ES-I3 (cell line): Measurements from ENCODE around the gene FKBP4.
A peak's percentile ranks its signal among the peaks of the same experiment; 100 is the strongest.

Experiments used
- H3K36me3 ChIP-seq: 2 replicates; pipeline ENCODE4 v1.6.1; 2013; ENCODE audit warnings: mild to moderate bottlenecking, low read length, control low read depth, moderate library complexity; ENCODE audit not compliant: insufficient read depth
- H3K4me1 ChIP-seq: 2 replicates; pipeline ENCODE4 v1.6.1; 2013; ENCODE audit warnings: mild to moderate bottlenecking, control low read depth, low read length; ENCODE audit not compliant: insufficient read depth
- H3K9ac ChIP-seq: 2 replicates; pipeline ENCODE4 v1.6.1; 2013; ENCODE audit warnings: low read depth, mild to moderate bottlenecking, low read length, moderate library complexity
- H3K9me3 ChIP-seq: 2 replicates; pipeline ENCODE4 v1.6.1; 2013; ENCODE audit warnings: mild to moderate bottlenecking, low read length, moderate library complexity; ENCODE audit not compliant: control insufficient read depth, insufficient read depth

FKBP4 gene

GRCh38 chr12:2794191-2794735, 507 bp upstream of the FKBP4 start:
- H3K9ac ChIP-seq, result peak overlapping the region; percentile 57
- H3K9me3 ChIP-seq, result no peaks in the 10 kb centered on the region
- H3K4me1 ChIP-seq, result peaks cover 5% of the 10 kb centered on the region
- peaks cover 13% of the 10 kb centered on the region for H3K36me3 ChIP-seq

GRCh38 chr12:2795291-2796186, 769 bp downstream of the FKBP4 start:
- Histone ChIP-seq H3K9me3 (no peaks in the 10 kb centered on the region), H3K9ac (peak overlapping the region; percentile 57), H3K36me3 (peaks cover 19% of the 10 kb centered on the region), H3K4me1 (peaks cover 5% of the 10 kb centered on the region)

DNA sequence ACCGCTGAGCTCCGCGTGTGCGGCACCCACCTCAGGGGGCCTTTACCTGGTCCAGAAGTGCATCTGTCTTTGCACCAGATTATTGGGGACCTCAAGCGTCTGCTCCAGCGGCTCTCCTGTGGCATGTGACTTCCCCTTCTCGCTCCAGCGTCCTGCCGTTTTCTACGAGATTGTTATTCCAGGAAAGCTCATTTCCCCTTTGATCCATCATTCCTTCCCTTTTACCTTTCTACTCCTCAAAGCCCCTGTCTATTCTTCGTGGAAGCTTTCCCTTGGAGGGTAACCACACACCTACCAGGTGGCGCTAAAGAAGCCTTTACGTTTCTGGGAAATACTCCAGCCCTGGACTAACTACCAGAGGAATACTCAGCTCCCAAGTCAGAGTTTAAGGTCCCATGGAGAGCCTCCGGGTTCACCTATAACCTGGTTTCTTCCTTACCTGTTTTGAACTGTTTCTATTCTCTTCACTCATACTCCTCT, 1.5 kb downstream of the FKBP4 start:
- Histone ChIP-seq H3K4me1 (peaks cover 5% of the 10 kb centered on the region), H3K9ac (peak overlapping the region; percentile 57), H3K9me3 (no peaks in the 10 kb centered on the region), H3K36me3 (peaks cover 26% of the 10 kb centered on the region)

DNA sequence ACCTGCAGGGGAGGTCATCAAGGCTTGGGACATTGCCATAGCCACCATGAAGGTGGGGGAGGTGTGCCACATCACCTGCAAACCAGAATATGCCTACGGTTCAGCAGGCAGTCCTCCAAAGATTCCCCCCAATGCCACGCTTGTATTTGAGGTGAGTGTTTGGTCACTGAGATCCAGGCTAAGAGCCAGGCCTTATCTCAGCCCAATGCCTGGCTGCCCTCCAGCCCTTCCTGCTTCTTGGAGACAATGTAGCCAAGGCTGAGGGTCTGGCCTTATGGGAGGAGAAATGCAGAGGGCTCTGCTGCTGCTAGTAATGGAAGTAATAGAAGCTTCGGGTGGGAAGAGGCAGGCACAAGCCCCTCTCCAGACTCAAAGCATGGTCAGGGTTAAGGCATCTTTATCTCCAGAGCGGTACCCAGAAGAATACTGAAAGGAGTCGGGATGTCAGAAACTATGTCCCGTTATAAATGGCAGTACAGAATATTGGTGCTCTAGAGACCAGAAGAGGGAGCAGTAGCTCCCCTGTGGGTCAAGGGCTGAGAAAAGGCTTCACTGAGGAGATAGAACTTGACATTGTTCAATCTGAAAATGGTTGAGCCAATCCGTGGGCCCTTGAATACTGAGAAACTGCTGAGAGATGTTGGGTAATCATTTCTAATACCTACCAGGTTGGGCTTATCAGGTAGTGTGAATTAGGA, 3.1 kb downstream of the FKBP4 start:
- peaks cover 26% of the 10 kb centered on the region for H3K36me3 ChIP-seq
- no peaks in the 10 kb centered on the region for H3K9me3 ChIP-seq
- peaks cover 5% of the 10 kb centered on the region for H3K4me1 ChIP-seq
- no peak overlapping the region for H3K9ac ChIP-seq

- Histone ChIP-seq H3K4me1 (peaks cover 5% of the 10 kb centered on the region), H3K9ac (no peak overlapping the region), H3K36me3 (peaks cover 30% of the 10 kb centered on the region), H3K9me3 (no peaks in the 10 kb centered on the region)
Measured at GRCh38 chr12:2800046-2800570, 5.3 kb downstream of the FKBP4 start.

DNA sequence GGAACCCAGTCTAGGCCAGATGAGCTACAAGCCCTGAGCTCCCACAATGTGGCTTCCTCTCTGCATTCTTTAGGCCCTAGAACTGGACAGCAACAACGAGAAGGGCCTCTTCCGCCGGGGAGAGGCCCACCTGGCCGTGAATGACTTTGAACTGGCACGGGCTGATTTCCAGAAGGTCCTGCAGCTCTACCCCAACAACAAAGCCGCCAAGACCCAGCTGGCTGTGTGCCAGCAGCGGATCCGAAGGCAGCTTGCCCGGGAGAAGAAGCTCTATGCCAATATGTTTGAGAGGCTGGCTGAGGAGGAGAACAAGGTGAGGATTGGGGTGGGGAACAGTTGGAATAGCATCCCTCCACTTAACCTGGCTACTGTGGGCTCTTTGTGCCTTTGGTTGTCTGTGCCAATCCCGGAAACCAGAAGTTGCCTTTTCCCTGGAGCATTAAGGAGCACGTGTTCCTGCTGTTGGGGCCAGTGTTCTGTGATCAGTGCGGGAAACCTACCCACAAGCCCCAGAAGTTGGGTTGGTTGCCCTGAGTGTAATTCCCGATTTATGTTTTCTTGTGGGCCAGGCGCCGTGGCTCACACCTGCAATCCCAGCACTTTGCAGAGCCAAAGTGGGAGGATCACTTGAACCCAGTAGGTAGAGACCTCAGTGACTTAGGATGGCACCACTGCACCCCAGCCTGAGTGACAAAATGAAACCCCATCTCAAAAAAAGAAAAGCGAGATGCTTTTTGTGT, 6.4 kb downstream of the FKBP4 start:
- H3K9me3 ChIP-seq, result no peaks in the 10 kb centered on the region
- H3K9ac ChIP-seq, result no peak overlapping the region
- H3K4me1 ChIP-seq, result peaks cover 5% of the 10 kb centered on the region
- H3K36me3 ChIP-seq, result peaks cover 30% of the 10 kb centered on the region

- no peaks in the 10 kb centered on the region for H3K4me1 ChIP-seq
- peaks cover 22% of the 10 kb centered on the region for H3K36me3 ChIP-seq
- H3K9ac ChIP-seq, result no peak overlapping the region
- H3K9me3 ChIP-seq, result no peaks in the 10 kb centered on the region
Measured at GRCh38 chr12:2803635-2804392, 9.0 kb downstream of the FKBP4 start.

- no peaks in the 10 kb centered on the region for H3K4me1 ChIP-seq
- H3K36me3 ChIP-seq, result peaks cover 19% of the 10 kb centered on the region
- H3K9ac ChIP-seq, result no peak overlapping the region
- no peaks in the 10 kb centered on the region for H3K9me3 ChIP-seq
Measured at GRCh38 chr12:2804393-2805142, 9.8 kb downstream of the FKBP4 start.

DNA sequence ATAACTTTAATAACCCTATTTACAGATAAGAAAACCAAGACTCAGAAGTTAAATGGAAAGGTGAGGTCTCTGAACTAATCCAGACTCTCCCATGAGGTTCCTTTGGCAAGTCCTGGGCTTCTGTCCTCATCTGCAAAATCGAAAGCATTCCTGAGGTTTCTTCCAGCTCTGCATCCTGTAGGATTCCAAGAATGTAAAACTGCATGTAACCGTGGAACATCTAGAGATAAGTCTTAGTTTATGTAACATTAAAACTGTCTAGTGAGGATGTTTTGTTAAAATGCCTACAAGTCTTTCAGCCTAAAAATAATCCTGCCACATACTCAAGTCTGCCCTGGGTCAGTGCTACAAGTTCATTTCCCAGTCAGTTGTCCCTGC, 10.4 kb downstream of the FKBP4 start:
- H3K9ac ChIP-seq, result no peak overlapping the region
- no peaks in the 10 kb centered on the region for H3K9me3 ChIP-seq
- H3K36me3 ChIP-seq, result peaks cover 19% of the 10 kb centered on the region
- no peaks in the 10 kb centered on the region for H3K4me1 ChIP-seq

DNA sequence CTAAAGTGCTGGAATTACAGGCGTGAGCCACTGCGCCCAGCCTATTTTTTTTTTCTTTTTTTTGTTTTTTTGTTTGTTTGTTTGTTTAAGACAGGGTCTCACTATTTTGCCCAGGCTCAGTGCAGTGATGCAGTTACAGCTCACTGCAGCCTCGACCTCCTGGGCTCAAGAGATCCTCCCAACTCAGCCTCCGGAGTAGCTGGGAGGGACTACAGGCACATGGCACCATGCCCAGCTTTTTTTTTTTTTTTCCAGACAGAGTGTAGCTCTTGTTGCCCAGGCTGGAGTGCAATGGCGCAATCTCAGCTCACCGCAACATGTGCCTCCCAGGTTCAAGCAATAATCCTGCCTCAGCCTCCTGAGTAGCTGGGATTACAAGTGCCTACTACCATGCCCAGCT, 11.9 kb downstream of the FKBP4 start:
- H3K4me1 ChIP-seq, result no peaks in the 10 kb centered on the region
- peaks cover 8% of the 10 kb centered on the region for H3K36me3 ChIP-seq
- H3K9me3 ChIP-seq, result no peaks in the 10 kb centered on the region
- H3K9ac ChIP-seq, result no peak overlapping the region

- Histone ChIP-seq H3K4me1 (no peaks in the 10 kb centered on the region), H3K9ac (no peak overlapping the region), H3K36me3 (peaks cover 4% of the 10 kb centered on the region; the same call in 1 of the 2 replicates), H3K9me3 (no peaks in the 10 kb centered on the region)
Measured at GRCh38 chr12:2811801-2812200, 17.0 kb downstream of the FKBP4 start.

- no peaks in the 10 kb centered on the region for H3K4me1 ChIP-seq
- H3K36me3 ChIP-seq, result peaks cover 2% of the 10 kb centered on the region; the same call in 1 of the 2 replicates
- H3K9ac ChIP-seq, result peak within 1 kb of the TSS; percentile 95
- H3K9me3 ChIP-seq, result no peaks in the 10 kb centered on the region
Measured at GRCh38 chr12:2812290-2813213, 17.8 kb downstream of the FKBP4 start, which contains the start of gene ITFG2. Gene ITFG2, plus strand, starts transcription at chr12:2812668. Its CDS starts 93 bp downstream, at chr12:2812761.
